Measurements from ENCODE around the gene DCHS2. TPM values are rescaled to one million over a fixed set of nuclear protein-coding genes. Genes with fewer than 3 reads are reported as not detected.

DCHS2 gene
- total RNA-seq, 2 experiments from 2014 or later = 0.16 to 0.22 TPM

DNA sequence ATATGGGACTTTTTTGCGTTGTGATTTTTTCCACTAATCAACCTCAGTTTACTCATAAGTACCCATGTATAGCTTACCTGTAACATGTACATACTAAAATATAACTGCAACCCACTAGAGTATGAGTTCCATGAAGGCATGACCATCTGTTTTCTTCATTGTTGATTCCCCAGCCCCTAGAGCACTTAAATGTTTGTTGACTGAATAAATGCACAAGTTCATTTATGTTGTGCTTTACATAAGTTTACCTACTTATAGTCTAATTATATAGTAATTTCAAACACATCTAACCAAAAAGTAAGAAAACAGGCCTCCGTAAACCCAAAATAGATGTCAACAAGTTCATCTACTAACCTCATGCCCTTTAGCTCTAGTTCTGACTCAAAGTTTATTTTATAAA is 34.7 kb downstream of the DCHS2 start:
- TF ChIP-seq, protein P1, sequence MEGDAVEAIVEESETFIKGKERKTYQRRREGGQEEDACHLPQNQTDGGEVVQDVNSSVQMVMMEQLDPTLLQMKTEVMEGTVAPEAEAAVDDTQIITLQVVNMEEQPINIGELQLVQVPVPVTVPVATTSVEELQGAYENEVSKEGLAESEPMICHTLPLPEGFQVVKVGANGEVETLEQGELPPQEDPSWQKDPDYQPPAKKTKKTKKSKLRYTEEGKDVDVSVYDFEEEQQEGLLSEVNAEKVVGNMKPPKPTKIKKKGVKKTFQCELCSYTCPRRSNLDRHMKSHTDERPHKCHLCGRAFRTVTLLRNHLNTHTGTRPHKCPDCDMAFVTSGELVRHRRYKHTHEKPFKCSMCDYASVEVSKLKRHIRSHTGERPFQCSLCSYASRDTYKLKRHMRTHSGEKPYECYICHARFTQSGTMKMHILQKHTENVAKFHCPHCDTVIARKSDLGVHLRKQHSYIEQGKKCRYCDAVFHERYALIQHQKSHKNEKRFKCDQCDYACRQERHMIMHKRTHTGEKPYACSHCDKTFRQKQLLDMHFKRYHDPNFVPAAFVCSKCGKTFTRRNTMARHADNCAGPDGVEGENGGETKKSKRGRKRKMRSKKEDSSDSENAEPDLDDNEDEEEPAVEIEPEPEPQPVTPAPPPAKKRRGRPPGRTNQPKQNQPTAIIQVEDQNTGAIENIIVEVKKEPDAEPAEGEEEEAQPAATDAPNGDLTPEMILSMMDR (IDR thresholded peaks at IDR 0.05) = no peak
- POLR2A ChIA-PET = no interaction called here
- CTCF ChIA-PET = no interaction called here

DNA sequence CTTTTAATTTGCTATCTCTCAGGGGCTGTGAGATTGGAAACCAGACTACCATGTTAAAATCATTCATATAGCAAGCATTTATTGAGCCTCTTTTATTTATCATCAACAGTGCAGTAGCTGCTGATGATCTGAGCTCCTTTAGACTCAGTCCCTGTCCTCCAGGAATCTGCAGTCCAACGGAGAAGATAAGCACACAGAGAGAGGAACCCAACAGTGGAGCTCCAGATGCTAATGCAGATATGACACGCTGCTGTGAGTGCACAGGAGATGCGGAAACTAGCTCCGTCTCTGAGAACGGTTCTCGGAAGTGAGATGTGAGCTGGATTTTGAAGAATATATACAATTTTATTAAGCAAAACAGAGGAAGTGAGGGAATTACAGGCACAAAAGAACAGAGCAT is 35.4 kb downstream of the DCHS2 start:
- H3K36me3 Mint-ChIP-seq (ENCODE audit: low read depth) = no peaks in the 10 kb centered on the region
- DNase-seq (no peak), ATAC-seq (ENCODE audit: poor library complexity) (no peak)
- no peaks in the 10 kb centered on the region for H3K9me3 Mint-ChIP-seq
- Histone ChIP-seq H3K9me3 (ENCODE audit: control insufficient read depth in 1 of 2, insufficient read depth in 1 of 2, low read length in 2 of 2) (no peaks in the 10 kb centered on the region), H3K27ac (ENCODE audit: low read depth in 1 of 2, low read length in 2 of 2) (no peak overlapping the region), H3K4me3 (ENCODE audit: low read length) (no peak overlapping the region), H3K36me3 (ENCODE audit: insufficient read depth, low read length) (no peaks in the 10 kb centered on the region), H3K27me3 (ENCODE audit: control insufficient read depth in 1 of 2, insufficient read depth in 2 of 2, low read length in 2 of 2) (peaks cover 0 to 4% of the 10 kb centered on the region in 2 experiments), H3K4me1 (ENCODE audit: insufficient read depth, low read length) (no peaks in the 10 kb centered on the region)
- TF ChIP-seq, protein P1 (IDR thresholded peaks at IDR 0.05) = no peak
- H3K4me3 Mint-ChIP-seq = no peak overlapping the region
- intact Hi-C loops (cut with DNase I, micrococcal nuclease) = no loop called here
- POLR2A ChIA-PET = no interaction called here
- no peak overlapping the region for H3K27ac Mint-ChIP-seq
- CTCF ChIA-PET = no interaction called here
- peaks cover 25% of the 10 kb centered on the region for H3K27me3 Mint-ChIP-seq
- no peaks in the 10 kb centered on the region for H3K4me1 Mint-ChIP-seq (ENCODE audit: low read depth)

More for the DNA sequence above, 34.7 kb downstream of the DCHS2 start:
- Mint-ChIP-seq H3K36me3 (ENCODE audit: low read depth) (no peaks in the 10 kb centered on the region), H3K4me1 (ENCODE audit: low read depth) (no peaks in the 10 kb centered on the region), H3K27ac (no peak overlapping the region), H3K9me3 (no peaks in the 10 kb centered on the region), H3K4me3 (no peak overlapping the region), H3K27me3 (peaks cover 25% of the 10 kb centered on the region)
- no peaks in the 10 kb centered on the region for H3K36me3 ChIP-seq (ENCODE audit: insufficient read depth, low read length)
- no peaks in the 10 kb centered on the region for H3K4me1 ChIP-seq (ENCODE audit: insufficient read depth, low read length)
- intact Hi-C loops (cut with DNase I, micrococcal nuclease) = no loop called here
- ATAC-seq (ENCODE audit: poor library complexity) = no peak
- H3K9me3 ChIP-seq (ENCODE audit: control insufficient read depth in 1 of 2, insufficient read depth in 1 of 2, low read length in 2 of 2) = no peaks in the 10 kb centered on the region
- no peak overlapping the region for H3K27ac ChIP-seq (ENCODE audit: low read depth in 1 of 2, low read length in 2 of 2)
- DNase-seq = no peak
- peaks cover 0 to 4% of the 10 kb centered on the region in 2 experiments for H3K27me3 ChIP-seq (ENCODE audit: control insufficient read depth in 1 of 2, insufficient read depth in 2 of 2, low read length in 2 of 2)
- no peak overlapping the region for H3K4me3 ChIP-seq (ENCODE audit: low read length)

DNA sequence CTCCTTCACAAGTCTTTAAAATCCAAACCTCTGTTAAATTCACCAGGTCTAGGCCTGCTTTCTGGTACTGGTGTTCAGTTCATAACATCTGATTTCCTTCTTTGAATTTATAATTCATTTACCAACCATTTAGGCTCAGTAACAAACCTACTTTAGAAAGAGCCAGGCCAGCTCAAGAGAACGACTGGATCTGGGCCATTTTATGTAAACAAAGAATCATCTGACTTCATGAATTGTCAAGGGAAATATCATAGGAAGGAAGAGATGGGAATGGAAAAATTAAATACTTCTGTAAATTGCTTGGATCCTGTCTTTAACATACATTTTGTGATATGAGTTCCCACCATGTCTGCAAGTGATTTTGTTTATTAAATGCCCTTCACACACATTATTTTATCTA is 36.5 kb downstream of the DCHS2 start:
- Histone ChIP-seq H3K4me1 (ENCODE audit: insufficient read depth, low read length) (no peaks in the 10 kb centered on the region), H3K27me3 (ENCODE audit: control insufficient read depth in 1 of 2, insufficient read depth in 2 of 2, low read length in 2 of 2) (peaks cover 0 to 4% of the 10 kb centered on the region in 2 experiments), H3K36me3 (ENCODE audit: insufficient read depth, low read length) (no peaks in the 10 kb centered on the region), H3K27ac (ENCODE audit: low read depth in 1 of 2, low read length in 2 of 2) (no peak overlapping the region), H3K9me3 (ENCODE audit: control insufficient read depth in 1 of 2, insufficient read depth in 1 of 2, low read length in 2 of 2) (no peaks in the 10 kb centered on the region), H3K4me3 (ENCODE audit: low read length) (no peak overlapping the region)
- no peak overlapping the region for H3K4me3 Mint-ChIP-seq
- CTCF ChIA-PET = no interaction called here
- ATAC-seq (ENCODE audit: poor library complexity) (no peak), DNase-seq (no peak)
- no peaks in the 10 kb centered on the region for H3K4me1 Mint-ChIP-seq (ENCODE audit: low read depth)
- TF ChIP-seq, protein P1 (IDR thresholded peaks at IDR 0.05) = no peak
- POLR2A ChIA-PET = no interaction called here
- no peaks in the 10 kb centered on the region for H3K36me3 Mint-ChIP-seq (ENCODE audit: low read depth)
- intact Hi-C loops (cut with DNase I, micrococcal nuclease) = no loop called here
- peaks cover 25% of the 10 kb centered on the region for H3K27me3 Mint-ChIP-seq
- H3K9me3 Mint-ChIP-seq = no peaks in the 10 kb centered on the region
- H3K27ac Mint-ChIP-seq = no peak overlapping the region
